ENCODE measurements around the gene OIT3.
"Not testable (repeated sequence)": the region's sequence is repeated elsewhere in the genome, so short reads cannot be mapped to it uniquely, and the experiment has no call there.

- TF ChIP-seq, protein P1, sequence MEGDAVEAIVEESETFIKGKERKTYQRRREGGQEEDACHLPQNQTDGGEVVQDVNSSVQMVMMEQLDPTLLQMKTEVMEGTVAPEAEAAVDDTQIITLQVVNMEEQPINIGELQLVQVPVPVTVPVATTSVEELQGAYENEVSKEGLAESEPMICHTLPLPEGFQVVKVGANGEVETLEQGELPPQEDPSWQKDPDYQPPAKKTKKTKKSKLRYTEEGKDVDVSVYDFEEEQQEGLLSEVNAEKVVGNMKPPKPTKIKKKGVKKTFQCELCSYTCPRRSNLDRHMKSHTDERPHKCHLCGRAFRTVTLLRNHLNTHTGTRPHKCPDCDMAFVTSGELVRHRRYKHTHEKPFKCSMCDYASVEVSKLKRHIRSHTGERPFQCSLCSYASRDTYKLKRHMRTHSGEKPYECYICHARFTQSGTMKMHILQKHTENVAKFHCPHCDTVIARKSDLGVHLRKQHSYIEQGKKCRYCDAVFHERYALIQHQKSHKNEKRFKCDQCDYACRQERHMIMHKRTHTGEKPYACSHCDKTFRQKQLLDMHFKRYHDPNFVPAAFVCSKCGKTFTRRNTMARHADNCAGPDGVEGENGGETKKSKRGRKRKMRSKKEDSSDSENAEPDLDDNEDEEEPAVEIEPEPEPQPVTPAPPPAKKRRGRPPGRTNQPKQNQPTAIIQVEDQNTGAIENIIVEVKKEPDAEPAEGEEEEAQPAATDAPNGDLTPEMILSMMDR (IDR thresholded peaks at IDR 0.05), result not testable (repeated sequence)
- TF ChIP-seq POLR2A (IDR thresholded peaks at IDR 0.05), result not testable (repeated sequence)
These were observed 24.3 kb downstream of the OIT3 start for GRCh38 chr10:72917803-72918332.

Data from testis (tissue), 2 donors.